ENCODE measurements around the gene DES. TPM values are rescaled to one million over a fixed set of nuclear protein-coding genes. Genes with fewer than 3 reads are reported as not detected.

Gene DES
- total and polyA plus RNA-seq, 8 donors = 8.7 to 101 (median 28.5) TPM

DNA sequence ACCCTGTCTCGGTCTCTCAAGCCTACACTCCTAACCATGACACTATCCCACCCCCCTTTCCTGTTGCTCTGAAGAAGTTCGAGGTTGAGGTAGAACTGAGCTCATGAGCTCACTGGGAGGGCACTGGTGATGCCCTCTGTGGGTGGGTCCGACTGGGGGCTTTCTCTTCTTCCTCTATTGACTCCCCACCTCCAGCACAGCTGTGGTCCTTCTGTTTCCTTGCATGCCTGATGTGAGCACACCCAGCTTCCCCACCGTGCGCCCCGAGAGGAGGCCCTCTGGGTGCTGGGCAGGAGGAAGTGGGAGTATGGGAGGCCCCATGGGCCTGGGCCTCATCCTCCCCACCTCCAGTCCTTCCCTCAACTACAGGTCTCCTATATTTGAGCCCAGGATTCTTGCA, 37.4 kb downstream of the DES start:
- DNase-seq = no peak
- peaks cover 0 to 52% of the 10 kb centered on the region in 2 donors for H3K27me3 ChIP-seq
- H3K36me3 ChIP-seq = no peaks in the 10 kb centered on the region
- no peaks in the 10 kb centered on the region for H3K4me1 ChIP-seq
- H3K27ac ChIP-seq = no peak overlapping the region
- H3K4me3 ChIP-seq = no peak overlapping the region
- intact Hi-C loops (cut with DNase I) = no loop called here
- no peak for ATAC-seq
- no peaks in the 10 kb centered on the region for H3K9me3 ChIP-seq
- TF ChIP-seq, protein P1, sequence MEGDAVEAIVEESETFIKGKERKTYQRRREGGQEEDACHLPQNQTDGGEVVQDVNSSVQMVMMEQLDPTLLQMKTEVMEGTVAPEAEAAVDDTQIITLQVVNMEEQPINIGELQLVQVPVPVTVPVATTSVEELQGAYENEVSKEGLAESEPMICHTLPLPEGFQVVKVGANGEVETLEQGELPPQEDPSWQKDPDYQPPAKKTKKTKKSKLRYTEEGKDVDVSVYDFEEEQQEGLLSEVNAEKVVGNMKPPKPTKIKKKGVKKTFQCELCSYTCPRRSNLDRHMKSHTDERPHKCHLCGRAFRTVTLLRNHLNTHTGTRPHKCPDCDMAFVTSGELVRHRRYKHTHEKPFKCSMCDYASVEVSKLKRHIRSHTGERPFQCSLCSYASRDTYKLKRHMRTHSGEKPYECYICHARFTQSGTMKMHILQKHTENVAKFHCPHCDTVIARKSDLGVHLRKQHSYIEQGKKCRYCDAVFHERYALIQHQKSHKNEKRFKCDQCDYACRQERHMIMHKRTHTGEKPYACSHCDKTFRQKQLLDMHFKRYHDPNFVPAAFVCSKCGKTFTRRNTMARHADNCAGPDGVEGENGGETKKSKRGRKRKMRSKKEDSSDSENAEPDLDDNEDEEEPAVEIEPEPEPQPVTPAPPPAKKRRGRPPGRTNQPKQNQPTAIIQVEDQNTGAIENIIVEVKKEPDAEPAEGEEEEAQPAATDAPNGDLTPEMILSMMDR (IDR thresholded peaks at IDR 0.05) = no peak

DNA sequence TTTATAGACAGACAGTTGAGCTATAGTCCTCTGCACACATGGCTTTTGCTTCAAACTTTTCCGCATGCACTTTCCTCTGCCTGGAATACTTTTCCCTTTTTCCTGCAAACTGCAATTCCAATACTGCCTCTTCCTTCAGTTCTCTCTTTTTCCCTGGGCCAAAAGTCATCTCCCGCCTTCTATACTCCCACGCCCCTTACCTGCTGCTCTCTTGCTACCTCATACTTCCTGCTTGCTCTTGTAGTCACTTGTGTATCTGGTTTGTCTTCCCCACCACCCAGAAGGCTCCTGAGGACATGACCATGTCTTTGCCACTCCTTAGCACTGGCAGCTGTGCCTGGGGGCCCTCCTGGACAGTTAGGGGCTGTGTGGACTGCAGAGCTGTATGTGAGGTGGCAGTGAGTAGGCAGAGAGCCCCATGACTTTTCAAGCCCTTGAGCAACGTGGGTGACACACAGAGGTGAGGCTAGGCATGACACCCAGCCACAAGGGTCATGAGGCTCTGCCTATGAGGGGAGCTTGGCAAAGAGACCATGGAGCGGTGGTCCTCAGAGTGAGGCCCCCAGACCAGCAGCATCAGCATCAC, 39.7 kb downstream of the DES start:
- H3K27me3 ChIP-seq = peaks cover 0 to 41% of the 10 kb centered on the region in 2 donors
- DNase-seq (peak in 1 of 4 donors; percentile 26), ATAC-seq (no peak)
- TF ChIP-seq, protein P1 (IDR thresholded peaks at IDR 0.05) = no peak
- H3K4me1 ChIP-seq = no peaks in the 10 kb centered on the region
- H3K36me3 ChIP-seq = no peaks in the 10 kb centered on the region
- H3K9me3 ChIP-seq = no peaks in the 10 kb centered on the region
- no peak overlapping the region for H3K27ac ChIP-seq
- intact Hi-C loops (cut with DNase I) = no loop called here
- no peak overlapping the region for H3K4me3 ChIP-seq

DNA sequence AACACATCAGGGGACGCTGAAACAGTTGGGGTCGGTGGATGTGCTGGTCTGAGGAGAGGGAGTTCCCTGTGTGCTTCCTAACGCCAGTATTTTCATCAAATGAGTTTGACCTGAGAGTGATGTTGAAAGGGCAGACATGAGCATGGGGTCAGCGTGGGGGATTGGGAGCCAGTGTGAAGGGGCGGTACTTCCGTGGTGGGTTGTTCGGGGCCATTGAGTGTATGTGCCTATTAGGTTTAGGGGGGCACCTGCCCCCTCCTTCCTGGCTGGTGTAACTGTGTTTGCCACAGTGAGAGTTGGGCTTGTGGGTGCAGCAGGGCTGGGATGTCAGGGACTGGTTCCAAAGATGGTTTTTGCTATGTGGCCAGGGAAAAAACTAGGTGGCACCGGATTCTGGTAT, 40.8 kb downstream of the DES start:
- ATAC-seq (no peak), DNase-seq (peak in 1 of 4 donors; percentile 13)
- Histone ChIP-seq H3K27ac (no peak overlapping the region), H3K36me3 (no peaks in the 10 kb centered on the region), H3K9me3 (no peaks in the 10 kb centered on the region), H3K4me3 (no peak overlapping the region), H3K4me1 (no peaks in the 10 kb centered on the region), H3K27me3 (peaks cover 0 to 30% of the 10 kb centered on the region in 2 donors)
- intact Hi-C loops (cut with DNase I) = no loop called here
- TF ChIP-seq, protein P1 (IDR thresholded peaks at IDR 0.05) = no peak

DNA sequence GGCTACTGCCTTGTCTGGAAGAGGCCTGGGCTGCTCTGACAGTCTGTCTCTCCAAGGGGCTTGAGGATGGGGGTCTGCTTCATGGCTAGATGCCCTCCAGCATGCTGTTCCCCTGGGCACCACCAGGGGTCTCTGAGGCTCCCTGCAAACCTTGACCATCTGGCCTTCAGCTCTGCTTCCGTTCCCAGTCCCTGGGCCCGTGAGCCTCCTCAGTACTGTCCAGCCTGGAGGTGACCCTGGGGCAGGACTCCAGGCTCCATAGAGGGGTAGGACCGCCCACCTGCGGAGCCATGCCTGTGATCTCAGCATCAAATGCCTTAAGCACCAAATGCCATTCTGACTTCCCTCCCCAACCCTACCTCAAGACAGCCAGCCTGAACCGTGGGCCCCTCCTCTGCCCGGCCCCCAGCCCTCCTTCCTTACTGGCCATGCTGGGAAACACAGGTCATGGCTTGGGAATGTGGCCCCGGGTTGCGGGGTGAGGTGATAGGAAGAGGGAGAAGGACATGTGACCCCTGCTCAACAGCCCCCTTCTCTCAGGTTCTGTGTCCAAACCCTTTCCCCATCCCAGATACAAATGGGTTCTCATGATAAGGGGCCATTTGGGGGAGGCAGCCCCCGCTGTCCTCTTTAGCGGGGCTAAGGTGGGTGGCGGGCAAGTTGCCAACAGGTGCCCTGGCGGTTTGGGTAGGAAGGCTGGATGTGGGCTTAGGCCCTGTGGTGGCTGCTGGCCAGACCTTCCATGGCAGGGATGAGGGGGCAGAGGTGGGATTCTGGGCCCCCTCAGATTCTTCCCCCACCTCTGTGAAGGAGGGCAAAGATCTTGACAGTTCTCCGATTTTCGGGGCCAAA, 41.5 kb downstream of the DES start:
- no peaks in the 10 kb centered on the region for H3K9me3 ChIP-seq
- peak; percentile 86 for ATAC-seq
- peaks cover 0 to 26% of the 10 kb centered on the region in 2 donors for H3K27me3 ChIP-seq
- H3K4me3 ChIP-seq = no peak overlapping the region
- H3K4me1 ChIP-seq = no peaks in the 10 kb centered on the region
- H3K27ac ChIP-seq = no peak overlapping the region
- no peaks in the 10 kb centered on the region for H3K36me3 ChIP-seq
- TF ChIP-seq, protein P1 (IDR thresholded peaks at IDR 0.05) = peak; percentile 86 to 89
- intact Hi-C loops (cut with DNase I) = no loop called here
- DNase-seq = peak in 3 of 4 donors; percentile 49 to 79 (median 67)

DNA sequence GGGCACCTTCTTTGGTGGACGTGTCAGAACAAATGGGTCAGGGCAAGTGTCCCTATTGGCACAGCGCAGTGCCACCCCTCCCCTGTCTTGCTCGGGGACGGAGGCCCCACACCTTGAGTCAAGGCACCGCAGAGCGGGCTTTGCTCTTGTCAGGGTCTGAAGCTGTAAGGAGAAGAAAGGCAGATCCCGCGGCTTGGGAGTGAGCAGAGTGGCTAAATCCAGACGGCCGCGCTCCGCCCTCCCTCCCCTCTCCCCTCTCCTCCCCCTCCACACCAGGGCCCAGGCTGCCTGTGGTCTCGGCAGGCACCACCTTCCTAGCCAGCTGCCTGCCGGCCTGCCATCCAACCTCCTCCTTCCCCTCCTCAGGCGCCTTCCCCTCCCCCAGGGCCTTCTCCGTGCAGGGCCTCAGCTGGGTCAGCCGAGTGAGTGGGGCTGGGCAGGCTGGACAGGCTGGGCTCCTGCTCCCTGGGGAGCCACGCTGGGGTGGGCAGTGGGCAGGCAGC, 42.3 kb downstream of the DES start:
- H3K9me3 ChIP-seq = no peaks in the 10 kb centered on the region
- H3K36me3 ChIP-seq = no peaks in the 10 kb centered on the region
- H3K4me1 ChIP-seq = no peaks in the 10 kb centered on the region
- intact Hi-C loops (cut with DNase I) = no loop called here
- no peak overlapping the region for H3K27ac ChIP-seq
- H3K4me3 ChIP-seq = no peak overlapping the region
- TF ChIP-seq, protein P1 (IDR thresholded peaks at IDR 0.05) = no peak
- peak; percentile 47 to 81 (median 62) for DNase-seq
- H3K27me3 ChIP-seq = peaks cover 0 to 26% of the 10 kb centered on the region in 2 donors
- peak; percentile 43 for ATAC-seq

Measured in left lung (tissue), 10 donors.